IMR-90 (cell line): Measurements from ENCODE around the gene CGNL1. TPM values are rescaled to one million over a fixed set of nuclear protein-coding genes. Genes with fewer than 3 reads are reported as not detected.

Source experiments
- ATAC-seq: fragments of 200-7000 bp; cut with Tn5 transposase; 2 replicates; pipeline ENCODE4 v1.9.1; 2020; ENCODE audit warnings: low read depth, mild to moderate bottlenecking, moderate library complexity
- BruUV-seq: library from RNA; stranded (reverse); fragments of 400-500 nt; replicated peaks from 2 replicates; lab custom pipeline; 2021; lab: Mats Ljungman, UMichigan
- CTCF ChIA-PET: fragments of 300-600 bp; formaldehyde crosslinking; extraction: SDS; loops from one replicate; lab custom pipeline; 2021; ENCODE audit warnings: antibody characterized with exemption; lab: Yijun Ruan, JAX
- POLR2A ChIA-PET: fragments of 300-600 bp; sonication (Branson Sonifier 250); formaldehyde crosslinking; loops from one replicate; lab custom pipeline; 2022; ENCODE audit warnings: antibody characterized with exemption; ENCODE audit not compliant: unreplicated experiment; lab: Charles Lee
- DNase-seq: peaks from one replicate; pipeline ENCODE4 v3.0.0; 2013
- H2AFZ ChIP-seq: replicated peaks from 2 replicates; pipeline ENCODE3; 2013; ENCODE audit warnings: low read length, mild to moderate bottlenecking; ENCODE audit not compliant: poor library complexity
- H2AK5ac ChIP-seq: 2 replicates; pipeline ENCODE4 v1.6.1; 2013; ENCODE audit warnings: low read depth, low read length, inconsistent platforms
- H2AK9ac ChIP-seq: replicated peaks from 2 replicates; pipeline ENCODE3; 2013; ENCODE audit warnings: mild to moderate bottlenecking, low read depth, low read length, moderate library complexity; ENCODE audit not compliant: poor library complexity
- H2BK120ac ChIP-seq: 2 replicates; pipeline ENCODE4 v1.6.1; 2013; ENCODE audit warnings: low read depth, low read length, inconsistent platforms
- H2BK15ac ChIP-seq: 3 replicates; pipeline ENCODE4 v1.6.1; 2013; ENCODE audit warnings: low read depth, low read length, inconsistent platforms
- H2BK20ac ChIP-seq: 2 replicates; pipeline ENCODE4 v1.6.1; 2013; ENCODE audit warnings: low read depth, mild to moderate bottlenecking, inconsistent platforms, low read length, moderate library complexity
- H2BK5ac ChIP-seq: 2 replicates; pipeline ENCODE4 v1.6.1; 2013; ENCODE audit warnings: mild to moderate bottlenecking, low read depth, low read length, inconsistent platforms; ENCODE audit not compliant: poor library complexity, severe bottlenecking
- H3K14ac ChIP-seq: replicated peaks from 2 replicates; pipeline ENCODE4 v1.6.1; 2013; ENCODE audit warnings: low read depth, low read length, inconsistent platforms
- H3K18ac ChIP-seq: 2 replicates; pipeline ENCODE4 v1.6.1; 2013; ENCODE audit warnings: low read depth, low read length, control low read depth
- H3K23ac ChIP-seq: 2 replicates; pipeline ENCODE4 v1.6.1; 2013; ENCODE audit warnings: low read depth, low read length, inconsistent platforms
- H3K27ac ChIP-seq: 2 replicates; pipeline ENCODE4 v1.5.1; 2013; ENCODE audit warnings: mild to moderate bottlenecking, control low read depth, low read length; ENCODE audit not compliant: insufficient read depth
- H3K27me3 ChIP-seq: 2 replicates; pipeline ENCODE4 v1.6.1; 2013; ENCODE audit warnings: low read length; ENCODE audit not compliant: control insufficient read depth, insufficient read depth
- H3K36me3 ChIP-seq: 2 replicates; pipeline ENCODE4 v1.6.1; 2013; ENCODE audit warnings: low read length, mixed read lengths; ENCODE audit not compliant: control insufficient read depth, insufficient read depth
- H3K4ac ChIP-seq: 2 replicates; pipeline ENCODE4 v1.6.1; 2013; ENCODE audit warnings: low read depth, low read length, inconsistent platforms
- H3K4me1 ChIP-seq: 2 replicates; pipeline ENCODE4 v1.6.1; 2013; ENCODE audit warnings: low read length, mixed read lengths; ENCODE audit not compliant: control insufficient read depth, insufficient read depth
- H3K4me2 ChIP-seq: 2 replicates; pipeline ENCODE4 v1.6.1; 2013; ENCODE audit warnings: low read depth, mild to moderate bottlenecking, control low read depth, low read length, moderate library complexity
- H3K4me3 ChIP-seq: 2 replicates; pipeline ENCODE4 v1.5.1; 2013; ENCODE audit warnings: low read depth, mild to moderate bottlenecking, control low read depth, low read length, moderate library complexity; ENCODE audit not compliant: insufficient read depth
- H3K56ac ChIP-seq: 2 replicates; pipeline ENCODE4 v1.6.1; 2013; ENCODE audit warnings: low read length, inconsistent platforms; ENCODE audit not compliant: insufficient read depth; ENCODE audit errors: extremely low read depth
- H3K79me1 ChIP-seq, 2 experiments: 2 replicates each; pipeline ENCODE4 v1.6.1; 2013; ENCODE audit warnings: low read length in 2 of 2, inconsistent platforms in 1 of 2, low read depth in 1 of 2
- H3K9ac ChIP-seq: 2 replicates; pipeline ENCODE4 v1.6.1; 2013; ENCODE audit warnings: low read depth, low read length, control low read depth
- H3K9me1 ChIP-seq: 2 replicates; pipeline ENCODE4 v1.6.1; 2013; ENCODE audit warnings: low read length, inconsistent platforms; ENCODE audit not compliant: insufficient read depth
- H3K9me3 ChIP-seq: 2 replicates; pipeline ENCODE4 v1.6.1; 2013; ENCODE audit warnings: low read length; ENCODE audit not compliant: control insufficient read depth, insufficient read depth
- H4K20me1 ChIP-seq: 2 replicates; pipeline ENCODE4 v1.6.1; 2013; ENCODE audit warnings: low read length, inconsistent platforms; ENCODE audit not compliant: insufficient read depth
- H4K5ac ChIP-seq: 2 replicates; pipeline ENCODE4 v1.6.1; 2013; ENCODE audit warnings: mild to moderate bottlenecking, low read depth, low read length, control low read depth
- H4K8ac ChIP-seq, 2 experiments: 2 replicates each; pipeline ENCODE4 v1.6.1; 2013; ENCODE audit warnings: low read depth in 2 of 2, low read length in 2 of 2, control low read depth in 1 of 2, inconsistent platforms in 1 of 2
- H4K91ac ChIP-seq: 2 replicates; pipeline ENCODE4 v1.6.1; 2013; ENCODE audit warnings: low read depth, low read length, inconsistent platforms; ENCODE audit not compliant: insufficient read depth
- BHLHE40 ChIP-seq: fragments of 150-350 bp; IDR thresholded peaks from 2 replicates; pipeline ENCODE4 v1.6.1; 2016; ENCODE audit warnings: mild to moderate bottlenecking, low read depth, low read length
- FOS ChIP-seq: fragments of 150-350 bp; IDR thresholded peaks from 2 replicates; pipeline ENCODE4 v1.6.1; 2016; ENCODE audit warnings: low read depth, low read length
- RAD21 ChIP-seq: IDR thresholded peaks from 2 replicates; pipeline ENCODE4 v1.6.1; 2012; ENCODE audit warnings: low read length, improper control_type of control experiment
- RFX5 ChIP-seq: IDR thresholded peaks from 2 replicates; pipeline ENCODE4 v1.8.0; 2012; ENCODE audit warnings: low read depth, mild to moderate bottlenecking, low read length, moderate library complexity
- WGBS, 2 experiments: methylation state at CpG; one replicate each; pipeline versions ENCODE4 v1.1.5 to v1.1.7; 2013; ENCODE audit warnings: missing lambda C conversion rate in 2 of 2; ENCODE audit not compliant: insufficient read length in 1 of 2; ENCODE audit errors: extremely low coverage in 2 of 2; 5-methylcytosine and 5-hydroxymethylcytosine counted together
- dilution Hi-C: fragments of 300-500 bp; cut with HindIII; formaldehyde crosslinking; loops from one replicate; pipeline ENCODE4 v1.14.3; 2018; ENCODE audit warnings: low sequenced_read_pairs; ENCODE audit not compliant: unreplicated experiment
- in situ Hi-C: fragments of 300-500 bp; cut with MboI; formaldehyde crosslinking; loops from 3 replicates; pipeline ENCODE4 v1.14.3; 2019; ENCODE audit warnings: low sequenced_read_pairs, inconsistent platforms, mixed read lengths
- intact Hi-C: fragments of 100-400 bp; cut with micrococcal nuclease; formaldehyde crosslinking; loops from 2 replicates; pipeline ENCODE4 v1.10.0; 2022
- polyA plus RNA-seq, 3 experiments: library from polyadenylated mRNA; depleted of rRNA; stranded (reverse); fragments of >200 nt; gene quantifications; 2 replicates each; pipeline ENCODE4 v1.2.3, GENCODE V29; 2012; ENCODE audit warnings: low replicate concordance in 1 of 3
- total RNA-seq: library from RNA; depleted of rRNA; stranded (reverse); fragments of >200 nt; gene quantifications from 2 replicates; pipeline ENCODE4 v1.2.3, GENCODE V29; 2012
- TF ChIP-seq, protein P1 (sequence below): fragments of 150-350 bp; IDR thresholded peaks from 2 replicates; pipeline ENCODE4 v1.6.1; 2017; ENCODE audit warnings: mild to moderate bottlenecking, antibody characterized with exemption, low read length, low read depth

The CGNL1 gene
- total and polyA plus RNA-seq, 2 of the 4 experiments (the other 2 are of a cell fraction): 0.07 to 0.18 TPM

DNA sequence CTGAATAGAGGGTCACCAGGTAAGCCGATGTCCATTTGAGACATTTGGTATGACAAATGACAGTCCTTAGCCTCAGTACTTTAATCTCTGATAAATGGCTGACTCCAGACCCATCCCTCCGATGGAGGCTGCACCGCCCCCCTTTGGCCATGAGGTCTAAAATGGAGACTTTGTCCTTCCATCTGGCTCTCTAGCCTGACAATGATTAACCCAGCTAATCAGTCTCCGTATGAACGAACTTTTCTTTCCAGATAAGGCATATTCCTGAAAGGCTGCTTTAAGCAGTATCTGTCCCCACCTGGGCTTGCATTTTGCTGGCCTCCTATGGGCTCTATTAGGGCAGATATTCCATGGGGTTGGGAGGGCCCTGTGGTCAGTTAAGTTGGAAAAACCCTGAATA lies 204.6 kb downstream of the CGNL1 start:
- Histone ChIP-seq H2AK9ac (no peak overlapping the region), H3K79me1 (no peaks in the 10 kb centered on the region), H4K5ac (no peak overlapping the region), H2BK20ac (no peak overlapping the region), H3K9ac (no peak overlapping the region), H2AFZ (no peak overlapping the region), H3K4ac (no peak overlapping the region), H3K56ac (no peak overlapping the region), H2BK5ac (no peak overlapping the region), H3K9me3 (peaks cover 8% of the 10 kb centered on the region; the same call in 1 of the 2 replicates), H3K9me1 (no peaks in the 10 kb centered on the region), H3K4me2 (no peak overlapping the region), H4K91ac (no peak overlapping the region), H4K8ac (no peak overlapping the region), H3K36me3 (no peaks in the 10 kb centered on the region), H3K4me3 (no peak overlapping the region), H2BK15ac (no peak overlapping the region), H3K18ac (no peak overlapping the region), H3K27ac (no peak overlapping the region), H2BK120ac (no peak overlapping the region), H3K4me1 (no peaks in the 10 kb centered on the region), H3K27me3 (peaks cover 13% of the 10 kb centered on the region), H4K20me1 (no peaks in the 10 kb centered on the region), H2AK5ac (no peak overlapping the region), H3K23ac (no peak overlapping the region), H3K14ac (no peak overlapping the region)
- in situ Hi-C loops (no loop called here), dilution Hi-C loops (no loop called here), intact Hi-C loops (no loop called here)
- BruUV-seq: no TSS peak
- ChIA-PET CTCF (no interaction called here), POLR2A (no interaction called here)
- TF ChIP-seq, protein P1, sequence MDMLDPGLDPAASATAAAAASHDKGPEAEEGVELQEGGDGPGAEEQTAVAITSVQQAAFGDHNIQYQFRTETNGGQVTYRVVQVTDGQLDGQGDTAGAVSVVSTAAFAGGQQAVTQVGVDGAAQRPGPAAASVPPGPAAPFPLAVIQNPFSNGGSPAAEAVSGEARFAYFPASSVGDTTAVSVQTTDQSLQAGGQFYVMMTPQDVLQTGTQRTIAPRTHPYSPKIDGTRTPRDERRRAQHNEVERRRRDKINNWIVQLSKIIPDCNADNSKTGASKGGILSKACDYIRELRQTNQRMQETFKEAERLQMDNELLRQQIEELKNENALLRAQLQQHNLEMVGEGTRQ: no peak
- TF ChIP-seq RFX5: no peak
- no peak for TF ChIP-seq RAD21
- no peak for TF ChIP-seq FOS
- no peak for TF ChIP-seq BHLHE40
- no peak for DNase-seq
- no peak for ATAC-seq
- 64% methylated on average over 3 of the region's 5 CpGs; no CpG with 5 or more reads in 1 of the 2 experiments for WGBS, 2 experiments
